Breast epithelium (tissue), 4 donors: ENCODE measurements around the gene ABHD2. TPM values are rescaled to one million over a fixed set of nuclear protein-coding genes. Genes with fewer than 3 reads are reported as not detected.
"Not testable (repeated sequence)": the region's sequence is repeated elsewhere in the genome, so short reads cannot be mapped to it uniquely, and the experiment has no call there.

ENCODE experiments used
- DNase-seq, 2 donors: peaks; one replicate each; pipeline ENCODE4 v3.0.0-alpha.2; 2019; ENCODE audit warnings: low spot score in 2 of 2
- H3K27ac ChIP-seq, 2 donors: fragments of 200-600 bp; sonication (generic) in 1 of 2; one replicate each; pipeline ENCODE4 v1.5.1; 2016 to 2019; ENCODE audit warnings: mild to moderate bottlenecking in 1 of 2
- H3K27me3 ChIP-seq, 2 donors: fragments of 200-600 bp; sonication (generic) in 1 of 2; one replicate each; pipeline versions ENCODE4 v1.5.1 to v1.6.0; 2017 to 2019; ENCODE audit warnings: control low read depth in 1 of 2, mild to moderate bottlenecking in 1 of 2
- H3K36me3 ChIP-seq: fragments of 200-600 bp; one replicate; pipeline ENCODE4 v1.5.1; 2019
- H3K4me1 ChIP-seq, 2 donors: fragments of 200-600 bp; sonication (generic); one replicate each; pipeline ENCODE4 v1.5.1; 2016 to 2019; ENCODE audit warnings: control low read depth in 1 of 2
- H3K4me3 ChIP-seq, 3 donors: fragments of 200-600 bp; sonication (generic); 1 replicate in 2 of 3; 2 replicates in 1 of 3; pipeline ENCODE4 v1.5.1; 2016 to 2019; ENCODE audit warnings: mild to moderate bottlenecking in 3 of 3, moderate library complexity in 2 of 3
- H3K9me3 ChIP-seq, 2 donors: fragments of 200-600 bp; sonication (generic) in 1 of 2; one replicate each; pipeline ENCODE4 v1.5.1; 2016 to 2019; ENCODE audit warnings: control low read depth in 1 of 2
- POLR2A ChIP-seq: fragments of 450-650 bp; IDR thresholded peaks from one replicate; pipeline ENCODE4 v1.6.1; 2016; ENCODE audit warnings: antibody characterized with exemption, mild to moderate bottlenecking, moderate library complexity
- POLR2AphosphoS5 ChIP-seq, 3 donors: sonication (generic); formaldehyde crosslinking; IDR thresholded peaks; one replicate each; pipeline ENCODE4 v1.6.1; 2017; ENCODE audit warnings: antibody characterized with exemption in 3 of 3
- intact Hi-C: fragments of 100-400 bp; cut with DNase I; formaldehyde crosslinking; loops from one replicate; pipeline ENCODE4 v1.15.1; 2023; ENCODE audit warnings: low total_unique reads
- total RNA-seq, 3 donors: library from RNA; depleted of rRNA; stranded (reverse); fragments of >200 nt; gene quantifications; one replicate each; pipeline ENCODE4 v1.1.0, GENCODE V29; 2016
- TF ChIP-seq, protein P1 (sequence below), 3 donors: fragments of 450-650 bp; IDR thresholded peaks; one replicate each; pipeline ENCODE4 v1.5.1; 2016 to 2017; ENCODE audit warnings: antibody characterized with exemption in 3 of 3, mild to moderate bottlenecking in 3 of 3, moderate library complexity in 3 of 3

Gene ABHD2
- total RNA-seq, 3 donors from 2014 or later: 76.7 to 91.2 (median 80.3) TPM

DNA sequence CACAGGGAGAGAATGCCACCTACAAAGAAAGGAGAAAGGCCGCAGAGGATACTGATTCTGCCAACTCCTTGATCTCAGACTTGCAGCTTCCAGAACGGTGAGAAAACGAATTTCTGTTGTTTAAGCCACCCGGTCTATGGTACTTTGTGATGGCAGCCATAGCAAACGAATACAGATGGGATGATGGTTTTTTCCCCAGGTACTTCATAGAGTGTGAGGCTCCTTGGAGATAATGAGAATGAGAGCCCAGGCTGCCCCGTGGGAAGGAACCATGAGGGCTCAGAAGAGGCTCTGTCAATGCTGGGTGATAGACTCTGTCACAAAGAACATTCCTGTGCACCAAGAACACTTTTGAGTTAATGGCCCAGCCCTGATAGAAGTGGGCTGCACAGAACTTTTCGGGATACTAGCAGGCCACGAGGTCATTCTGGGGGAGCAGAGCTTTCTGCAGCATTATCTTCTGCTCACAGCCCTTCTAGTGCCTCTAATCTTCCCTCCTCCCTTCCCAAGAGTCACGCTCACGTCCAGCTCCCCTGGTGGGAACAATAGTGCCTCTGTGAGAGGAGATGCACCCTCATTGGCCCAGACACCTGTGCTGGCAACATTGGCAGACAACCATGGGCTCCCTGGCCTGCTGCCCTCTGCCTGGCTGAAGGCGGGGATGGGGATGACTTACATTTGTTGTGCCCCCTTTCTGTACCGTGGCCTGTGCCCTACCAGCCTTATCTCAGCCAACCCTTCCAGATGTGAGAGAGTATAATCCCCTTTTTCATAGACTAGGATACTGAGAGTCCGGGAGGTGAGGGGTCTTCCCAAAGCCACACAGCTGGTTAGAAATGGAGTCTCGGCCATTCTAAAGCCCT lies 138.3 kb downstream of the ABHD2 start:
- H3K4me1 ChIP-seq: no peaks in the 10 kb centered on the region
- DNase-seq: no peak
- no peak overlapping the region for H3K27ac ChIP-seq
- H3K4me3 ChIP-seq: no peak overlapping the region
- intact Hi-C loops: no loop called here
- TF ChIP-seq, protein P1, sequence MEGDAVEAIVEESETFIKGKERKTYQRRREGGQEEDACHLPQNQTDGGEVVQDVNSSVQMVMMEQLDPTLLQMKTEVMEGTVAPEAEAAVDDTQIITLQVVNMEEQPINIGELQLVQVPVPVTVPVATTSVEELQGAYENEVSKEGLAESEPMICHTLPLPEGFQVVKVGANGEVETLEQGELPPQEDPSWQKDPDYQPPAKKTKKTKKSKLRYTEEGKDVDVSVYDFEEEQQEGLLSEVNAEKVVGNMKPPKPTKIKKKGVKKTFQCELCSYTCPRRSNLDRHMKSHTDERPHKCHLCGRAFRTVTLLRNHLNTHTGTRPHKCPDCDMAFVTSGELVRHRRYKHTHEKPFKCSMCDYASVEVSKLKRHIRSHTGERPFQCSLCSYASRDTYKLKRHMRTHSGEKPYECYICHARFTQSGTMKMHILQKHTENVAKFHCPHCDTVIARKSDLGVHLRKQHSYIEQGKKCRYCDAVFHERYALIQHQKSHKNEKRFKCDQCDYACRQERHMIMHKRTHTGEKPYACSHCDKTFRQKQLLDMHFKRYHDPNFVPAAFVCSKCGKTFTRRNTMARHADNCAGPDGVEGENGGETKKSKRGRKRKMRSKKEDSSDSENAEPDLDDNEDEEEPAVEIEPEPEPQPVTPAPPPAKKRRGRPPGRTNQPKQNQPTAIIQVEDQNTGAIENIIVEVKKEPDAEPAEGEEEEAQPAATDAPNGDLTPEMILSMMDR (IDR thresholded peaks at IDR 0.05): no peak
- TF ChIP-seq POLR2A (no peak), POLR2AphosphoS5 (IDR thresholded peaks at IDR 0.05) (no peak)
- no peaks in the 10 kb centered on the region for H3K36me3 ChIP-seq
- H3K9me3 ChIP-seq: no peaks in the 10 kb centered on the region
- no peaks in the 10 kb centered on the region for H3K27me3 ChIP-seq

DNA sequence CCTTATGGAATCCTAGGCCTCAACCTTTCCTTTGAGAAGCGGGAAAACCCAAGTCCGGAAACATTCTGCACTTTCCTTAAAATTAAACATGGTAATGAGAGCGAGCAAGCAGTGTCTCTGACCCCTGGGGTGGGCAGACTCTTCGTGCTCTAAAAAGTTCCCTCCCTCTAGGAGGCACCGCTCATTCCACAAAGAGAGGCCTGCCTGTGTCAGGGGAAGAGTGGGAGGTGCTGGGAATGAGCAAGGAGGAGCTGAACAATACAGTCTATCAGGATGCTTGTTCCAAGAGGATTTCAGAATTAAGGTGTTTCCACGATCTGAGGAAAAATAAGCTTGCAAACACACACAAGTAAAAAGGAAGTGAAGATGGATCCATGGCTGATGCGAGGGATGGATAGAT lies 139.2 kb downstream of the ABHD2 start:
- H3K4me1 ChIP-seq: no peaks in the 10 kb centered on the region
- no peaks in the 10 kb centered on the region for H3K9me3 ChIP-seq
- H3K36me3 ChIP-seq: no peaks in the 10 kb centered on the region
- intact Hi-C loops: no loop called here
- no peaks in the 10 kb centered on the region for H3K27me3 ChIP-seq
- TF ChIP-seq, protein P1 (IDR thresholded peaks at IDR 0.05): no peak
- TF ChIP-seq POLR2AphosphoS5 (IDR thresholded peaks at IDR 0.05) (no peak), POLR2A (no peak)
- DNase-seq: no peak
- H3K4me3 ChIP-seq: no peak overlapping the region
- no peak overlapping the region for H3K27ac ChIP-seq

DNA sequence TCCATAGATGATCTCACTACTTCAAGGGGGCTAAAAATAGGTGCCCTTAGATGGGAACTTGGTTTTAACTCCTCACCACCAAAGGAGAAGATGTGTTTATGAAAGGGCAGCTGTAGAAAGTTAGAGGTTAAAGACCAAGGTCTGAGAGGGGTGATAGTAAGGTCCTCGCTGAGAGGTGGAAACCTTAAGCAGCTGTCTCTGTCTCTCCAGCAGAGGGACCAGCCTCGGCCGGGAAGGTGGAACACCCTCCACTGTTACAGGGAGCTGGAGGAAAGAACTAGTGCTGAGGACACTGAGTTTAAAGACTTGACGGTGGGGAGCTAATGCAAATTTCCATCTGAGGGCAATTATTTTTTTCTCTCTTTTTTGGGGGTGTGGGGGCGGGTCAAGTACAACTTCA lies 142.0 kb downstream of the ABHD2 start:
- no peak overlapping the region for H3K4me3 ChIP-seq
- intact Hi-C loops: no loop called here
- TF ChIP-seq POLR2AphosphoS5 (IDR thresholded peaks at IDR 0.05) (no peak), POLR2A (no peak)
- TF ChIP-seq, protein P1 (IDR thresholded peaks at IDR 0.05): no peak
- no peak overlapping the region for H3K27ac ChIP-seq
- no peaks in the 10 kb centered on the region for H3K36me3 ChIP-seq
- no peaks in the 10 kb centered on the region for H3K9me3 ChIP-seq
- DNase-seq: no peak
- H3K4me1 ChIP-seq: no peaks in the 10 kb centered on the region
- H3K27me3 ChIP-seq: no peaks in the 10 kb centered on the region

DNA sequence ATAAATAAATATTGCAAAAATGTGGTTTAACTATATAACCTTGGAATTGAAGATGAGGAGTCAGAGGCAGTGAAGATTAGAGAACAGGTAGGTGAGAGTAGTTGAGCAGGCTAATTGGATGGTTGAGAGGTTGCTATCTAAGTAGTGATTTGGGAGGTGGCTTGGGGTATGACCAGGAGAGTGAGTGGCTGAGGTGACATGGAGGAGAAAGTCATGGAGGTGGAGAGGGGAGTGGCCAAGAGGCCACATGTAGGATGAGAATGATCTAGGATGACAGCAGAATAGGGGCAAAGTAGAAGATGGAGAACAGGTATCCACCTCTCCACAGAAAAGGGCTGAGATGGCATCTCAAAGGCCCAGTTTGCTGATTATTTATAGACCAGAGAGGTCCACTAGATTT lies 143.6 kb downstream of the ABHD2 start:
- H3K4me3 ChIP-seq: no peak overlapping the region
- H3K9me3 ChIP-seq: no peaks in the 10 kb centered on the region
- H3K27me3 ChIP-seq: no peaks in the 10 kb centered on the region
- H3K27ac ChIP-seq: no peak overlapping the region
- intact Hi-C loops: no loop called here
- no peaks in the 10 kb centered on the region for H3K4me1 ChIP-seq
- no peak for TF ChIP-seq POLR2AphosphoS5 (IDR thresholded peaks at IDR 0.05)
- TF ChIP-seq, protein P1 (IDR thresholded peaks at IDR 0.05): no peak
- no peak for TF ChIP-seq POLR2A
- no peak for DNase-seq
- no peaks in the 10 kb centered on the region for H3K36me3 ChIP-seq

DNA sequence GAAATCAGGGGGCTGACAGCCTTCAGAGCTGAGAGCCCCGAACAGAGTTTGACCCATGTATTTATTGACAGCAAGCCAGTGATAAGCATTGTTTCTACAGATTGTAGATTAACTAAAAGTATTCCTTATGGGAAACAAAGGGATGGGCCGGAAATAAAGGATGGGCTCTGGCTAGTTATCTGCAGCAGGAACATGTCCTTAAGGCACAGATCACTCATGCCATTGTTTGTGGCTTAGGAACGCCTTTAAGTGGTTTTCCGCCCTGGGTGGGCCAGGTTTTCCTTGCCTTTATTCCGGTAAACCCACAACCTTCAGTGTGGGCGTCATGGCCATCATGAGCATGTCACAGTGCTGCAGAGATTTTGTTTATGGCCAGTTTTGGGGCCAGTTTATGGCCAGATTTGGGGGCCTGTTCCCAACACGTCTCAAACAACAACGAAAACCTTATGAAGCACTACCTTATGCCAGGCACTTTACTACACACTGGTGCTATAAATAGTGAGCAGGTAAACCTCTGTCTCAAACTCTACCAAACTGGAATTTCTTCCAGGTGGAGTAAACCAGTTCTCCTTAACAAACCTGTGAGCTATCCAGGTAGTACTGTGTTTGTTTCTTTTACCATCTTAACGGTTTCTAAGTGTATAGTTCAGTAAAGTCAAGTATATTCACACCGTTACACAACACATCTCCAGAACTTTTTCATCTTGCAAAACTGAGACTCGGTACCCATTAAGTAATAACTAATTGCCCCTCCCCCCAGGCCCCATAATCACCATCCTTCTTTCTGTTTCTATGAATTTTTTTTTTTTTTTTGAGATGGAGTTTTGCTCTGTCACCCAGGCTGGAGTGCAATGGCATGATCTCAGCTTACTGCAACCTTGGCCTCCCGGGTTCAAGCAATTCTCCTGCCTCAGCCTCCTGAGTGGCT lies 151.9 kb downstream of the ABHD2 start:
- DNase-seq, H3K27me3 ChIP-seq, H3K27ac ChIP-seq, H3K4me3 ChIP-seq, H3K36me3 ChIP-seq, H3K9me3 ChIP-seq, H3K4me1 ChIP-seq, intact Hi-C loops: not testable (repeated sequence)
